HG03097 (cell line): Measurements from ENCODE around the gene RFX7.

Experiments
- ATAC-seq: cut with Tn5 transposase; IDR thresholded peaks from one replicate; pipeline ENCODE4 v1.9.1; 2021; ENCODE audit not compliant: unreplicated experiment, low FRiP score

The RFX7 gene

DNA sequence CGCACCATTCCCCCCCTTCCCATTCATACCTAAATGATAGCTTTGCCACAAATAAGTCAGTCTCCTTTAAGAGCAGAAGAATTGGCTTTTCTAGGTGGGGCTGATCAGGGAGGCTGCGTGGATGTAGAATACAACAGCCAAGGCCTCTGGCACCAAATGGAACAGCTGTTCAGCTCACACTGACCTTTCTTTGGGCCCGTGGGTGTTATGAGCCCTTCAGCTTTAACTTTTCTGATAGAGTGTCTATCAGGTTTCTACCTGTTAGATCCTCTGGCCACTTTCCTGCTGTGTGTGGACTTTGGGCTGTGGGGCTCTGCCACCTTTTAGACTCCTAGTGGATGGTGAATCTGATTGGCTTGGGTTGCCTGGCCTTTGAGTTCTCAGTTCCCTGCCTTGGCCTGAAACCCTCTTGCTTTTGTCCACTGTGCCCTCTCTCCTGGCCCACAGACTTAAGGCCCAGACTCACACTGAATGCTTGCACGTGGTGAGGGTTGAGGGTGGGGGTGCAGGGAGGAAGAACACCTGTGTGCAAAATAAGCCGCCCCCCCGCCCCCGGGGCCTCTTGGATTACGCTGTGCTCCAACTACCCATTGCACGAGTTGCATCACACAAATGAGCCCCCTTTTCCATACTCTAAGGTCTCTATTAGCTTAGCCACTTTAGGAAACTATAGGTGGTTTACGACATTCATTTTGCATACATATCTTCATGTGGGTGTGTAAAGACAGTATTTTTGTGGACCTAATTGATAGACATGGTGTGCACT lies 1.3 kb upstream of the RFX7 start:
- no peak for ATAC-seq

DNA sequence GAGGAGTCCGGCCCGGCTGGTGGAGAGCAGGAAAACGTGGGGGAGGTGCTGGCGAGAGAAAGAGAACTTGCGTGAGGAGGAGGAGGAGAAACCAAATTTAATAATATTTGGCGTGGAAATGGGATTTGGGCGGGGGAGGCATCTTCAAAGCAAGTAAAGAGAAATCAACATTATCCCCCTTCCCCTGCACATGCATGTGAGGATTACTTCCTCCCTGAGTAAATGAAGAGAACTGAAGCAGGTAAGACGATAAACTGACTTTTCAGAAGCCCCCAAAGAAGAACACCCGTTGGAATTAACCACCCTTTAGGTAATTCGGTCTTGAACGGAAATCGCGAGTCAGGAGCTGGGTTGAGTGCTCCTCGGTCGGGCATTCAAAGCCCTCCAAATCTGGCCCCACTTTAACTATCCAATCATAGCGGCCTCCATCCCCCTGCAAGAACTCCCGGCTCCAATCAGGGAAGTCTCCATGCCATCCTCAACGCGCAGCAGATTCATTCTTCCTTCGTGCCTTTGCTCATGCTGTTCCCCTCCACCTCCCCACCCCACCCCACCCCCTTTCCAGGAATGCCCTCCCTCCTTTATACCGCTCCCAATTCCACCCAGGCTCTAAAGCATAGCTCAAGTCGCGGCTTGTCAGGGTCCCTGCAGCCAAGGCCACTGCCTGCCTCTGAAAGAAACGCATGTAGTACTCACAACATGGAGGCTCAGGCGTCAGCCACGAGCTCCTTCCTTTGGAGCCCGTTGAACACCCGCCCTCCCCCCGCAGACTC lies 545 bp upstream of the RFX7 start:
- ATAC-seq, result no peak

DNA sequence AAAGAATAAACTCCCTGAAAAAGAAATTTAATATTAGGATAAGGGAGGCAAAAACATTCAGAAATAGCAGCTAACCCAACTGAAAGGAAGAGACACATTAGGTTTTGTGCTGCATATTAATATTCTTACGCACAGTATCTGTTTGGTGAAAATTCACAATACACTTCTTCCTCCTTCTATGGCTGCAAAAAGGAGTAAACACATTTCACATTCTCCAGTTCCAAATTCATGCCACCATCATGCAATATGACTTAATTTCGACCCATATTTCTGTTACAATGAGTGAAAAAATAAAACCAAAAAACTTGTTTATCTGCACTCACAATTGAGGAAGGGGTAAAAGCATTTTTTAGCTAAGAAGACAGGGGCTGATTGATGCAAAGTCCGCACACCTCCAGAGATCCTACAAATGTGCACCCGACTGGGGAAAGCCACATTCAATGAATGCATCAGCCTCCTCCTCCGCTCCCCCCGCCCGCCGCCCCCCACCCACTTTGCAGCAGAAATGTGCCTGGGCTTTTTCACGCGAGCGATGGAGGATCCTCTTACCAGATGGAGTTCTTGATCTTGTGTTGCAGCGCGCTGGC lies 1.0 kb downstream of the RFX7 start:
- ATAC-seq, result no peak

DNA sequence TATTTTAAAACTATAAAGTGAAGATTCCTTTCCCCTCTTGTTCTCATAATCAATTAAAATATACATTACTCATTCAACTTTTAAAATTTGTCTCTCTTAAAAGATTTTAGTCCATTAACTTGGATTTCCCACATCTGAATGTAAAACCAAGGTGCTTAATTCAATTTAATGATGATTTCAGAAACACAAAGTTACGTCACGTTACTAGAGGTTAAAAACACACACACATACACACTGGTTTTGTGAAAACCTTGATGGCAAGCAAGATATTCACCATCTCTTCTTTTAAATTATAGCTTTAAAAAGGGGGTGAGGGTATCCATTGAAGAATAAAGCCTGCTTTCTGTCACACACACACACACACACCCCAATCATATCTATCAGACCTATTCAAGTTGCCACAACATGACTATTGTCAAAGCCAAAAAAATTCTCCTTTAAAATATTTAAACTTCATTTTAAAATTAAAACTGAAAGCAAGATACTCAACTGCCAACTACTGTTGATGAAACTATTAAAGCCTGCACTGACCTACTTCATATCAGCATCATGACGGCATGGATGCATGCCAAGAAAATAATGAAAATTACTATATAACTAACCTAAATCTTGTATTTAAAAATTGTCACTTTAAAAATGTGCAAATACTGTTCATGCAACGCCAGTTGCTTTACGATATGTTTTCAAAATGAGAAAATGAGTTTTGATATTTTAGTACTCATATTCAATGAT lies 2.1 kb downstream of the RFX7 start:
- ATAC-seq, result no peak

DNA sequence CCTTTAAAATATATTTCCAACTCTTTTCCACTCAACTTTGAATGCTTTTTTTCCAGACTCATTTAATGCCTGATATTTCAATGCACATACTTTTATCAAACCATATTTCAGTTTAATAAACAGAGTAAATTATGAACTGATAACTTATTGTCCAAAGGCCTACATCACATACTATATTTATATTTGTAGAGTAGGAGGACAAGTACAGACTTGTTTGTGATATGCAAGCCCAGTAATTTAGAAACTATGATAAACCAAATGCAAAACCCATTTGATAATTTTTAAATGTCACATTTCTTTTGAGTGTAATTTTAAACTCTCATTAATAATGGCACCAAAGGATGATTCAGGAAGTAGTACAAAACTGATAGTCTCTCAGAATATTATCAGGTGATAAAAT lies 3.3 kb downstream of the RFX7 start:
- ATAC-seq, result no peak

DNA sequence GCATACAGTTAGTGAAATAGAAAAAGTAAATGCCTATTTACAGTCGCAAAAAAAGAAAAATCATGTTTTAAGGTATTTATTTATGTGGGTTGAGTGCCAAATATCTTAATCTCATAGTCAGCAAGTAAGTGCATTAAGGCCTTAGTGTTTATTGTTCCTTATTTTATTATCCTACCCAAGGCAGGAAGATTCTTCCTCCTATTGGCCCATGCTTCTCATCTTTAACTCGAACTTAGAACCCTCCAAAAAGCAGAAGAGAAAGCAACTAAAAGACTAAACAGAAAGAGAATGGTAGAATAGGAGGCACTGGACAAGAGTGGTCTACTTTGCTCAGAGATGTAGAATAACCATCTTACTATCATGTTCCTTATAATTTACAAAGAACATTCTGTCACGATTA lies 7.5 kb downstream of the RFX7 start:
- no peak for ATAC-seq

DNA sequence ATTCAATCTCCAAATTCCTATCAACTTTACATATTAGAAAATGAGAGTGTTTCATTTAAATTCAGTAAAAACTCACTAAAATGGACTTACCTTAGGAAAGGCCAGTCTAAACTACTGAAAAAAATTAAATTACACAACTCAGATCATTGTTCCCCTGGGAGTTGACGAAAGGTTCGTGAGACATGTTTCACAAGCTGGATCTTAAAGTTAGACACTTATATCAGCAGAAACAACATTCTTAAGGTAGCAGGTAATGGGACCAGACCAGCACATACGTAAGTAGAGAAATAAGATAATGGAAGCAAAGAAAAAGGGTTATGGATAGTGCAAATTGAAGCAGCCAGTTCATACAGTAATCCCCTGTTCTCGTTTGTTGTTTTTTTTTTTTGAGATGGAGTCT lies 8.9 kb downstream of the RFX7 start:
- ATAC-seq, result no peak

DNA sequence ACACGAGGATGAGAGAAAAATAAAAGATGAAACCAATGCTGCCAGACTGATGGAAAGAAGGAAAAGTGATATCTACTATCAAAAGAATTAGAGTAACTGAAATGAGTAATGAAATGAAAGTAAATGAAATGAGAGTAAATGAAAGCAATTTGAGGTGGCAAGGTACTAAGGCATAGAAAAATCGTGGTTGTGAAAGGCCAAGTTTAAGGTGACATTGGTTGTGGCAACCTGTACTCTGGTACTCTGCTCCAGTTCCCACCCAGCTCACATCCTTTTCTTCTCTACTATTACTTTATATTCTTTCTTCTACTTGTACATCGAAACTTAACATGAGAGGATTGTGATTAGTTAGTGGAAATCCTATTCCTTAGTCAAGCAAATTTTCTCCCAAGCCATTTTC lies 10.1 kb downstream of the RFX7 start:
- no peak for ATAC-seq

DNA sequence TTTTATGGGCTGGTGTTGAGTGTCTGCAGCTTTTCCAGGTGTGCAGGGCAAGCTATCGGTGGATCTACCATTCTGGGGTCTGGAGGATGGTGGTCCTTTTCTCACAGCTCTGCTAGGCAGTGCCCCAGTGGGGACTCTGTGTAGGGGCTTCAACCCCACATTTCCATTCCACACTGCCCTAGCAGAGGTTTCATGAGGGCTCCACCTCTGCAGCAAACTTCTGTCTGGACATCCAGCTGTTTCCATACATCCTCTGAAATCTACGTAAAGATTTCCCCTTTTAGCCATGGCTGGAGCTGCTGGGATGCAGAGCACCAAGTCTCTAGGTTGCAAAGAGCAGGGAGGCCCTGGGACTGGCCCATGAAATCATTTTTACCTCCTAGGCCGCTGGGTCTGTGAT lies 11.6 kb downstream of the RFX7 start:
- ATAC-seq, result no peak

DNA sequence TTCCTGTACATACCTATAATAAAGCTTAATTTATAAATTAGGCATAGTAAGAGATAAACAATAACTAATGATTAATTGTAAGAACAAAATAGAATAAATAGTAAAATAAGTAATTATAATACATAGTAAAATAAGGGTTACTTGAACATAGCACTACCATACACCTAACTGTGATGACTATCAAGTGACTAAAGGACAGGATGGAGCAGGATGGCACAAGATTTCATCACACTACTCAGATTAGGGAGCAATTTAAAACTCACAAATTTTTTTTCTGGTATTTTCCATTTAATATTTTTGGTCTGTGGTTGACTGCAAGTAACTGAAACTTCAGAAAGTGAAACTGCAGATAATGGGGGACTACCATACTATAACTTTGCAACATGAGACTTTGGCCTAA lies 14.8 kb downstream of the RFX7 start:
- ATAC-seq, result no peak

DNA sequence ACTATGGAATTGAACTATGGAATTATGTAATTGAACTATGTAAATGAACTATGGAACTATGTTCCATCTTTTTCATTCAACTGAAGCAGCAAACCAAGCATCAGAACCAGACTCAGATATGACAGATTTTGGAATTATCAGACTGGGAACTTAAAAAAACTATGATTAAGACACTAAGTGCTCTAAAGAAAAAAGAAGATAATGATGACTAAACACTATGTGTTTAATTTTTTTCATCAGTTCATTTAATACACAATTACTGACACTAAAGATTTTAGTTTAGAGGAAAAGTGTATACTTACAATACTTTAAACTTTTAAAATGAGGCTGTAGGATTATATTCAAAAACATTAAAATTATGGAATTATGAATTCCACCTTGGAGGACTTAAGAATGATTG lies 15.3 kb downstream of the RFX7 start:
- ATAC-seq, result no peak

DNA sequence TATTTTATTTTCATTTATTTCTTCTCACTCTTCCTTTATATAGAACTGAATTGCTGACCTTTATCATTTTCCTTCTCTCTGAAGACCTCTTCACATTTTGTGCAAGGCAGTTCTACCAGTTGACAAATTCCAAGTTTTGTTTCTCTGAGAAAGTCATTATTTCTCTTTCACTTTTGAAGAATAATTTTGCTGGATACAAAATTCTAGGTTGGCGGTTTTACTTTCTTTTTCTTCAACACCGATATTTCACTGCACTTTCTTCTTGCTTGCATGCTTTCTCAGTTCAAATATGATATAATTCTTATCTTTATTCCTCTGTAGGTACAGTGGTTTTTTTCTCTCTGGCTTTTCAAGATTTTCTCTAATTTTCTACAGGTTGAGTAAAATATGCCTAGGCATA lies 15.9 kb downstream of the RFX7 start:
- no peak for ATAC-seq

DNA sequence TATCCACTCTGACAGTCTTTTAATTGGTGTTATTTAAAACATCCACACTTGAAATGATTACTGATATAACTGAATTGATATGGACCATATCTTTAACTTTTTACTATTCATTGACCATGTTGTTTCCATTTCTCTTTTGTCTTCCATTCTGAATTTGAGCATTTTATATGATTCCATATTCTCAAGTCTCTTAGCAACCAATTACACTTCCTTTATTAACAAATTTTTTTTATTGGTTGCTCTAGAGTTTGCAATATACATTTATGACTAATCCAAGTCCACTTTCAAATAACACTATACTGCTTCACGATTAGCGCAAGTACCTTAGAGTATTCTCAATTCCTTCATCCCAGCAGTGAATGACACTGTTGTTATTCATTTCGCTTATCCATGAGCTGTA lies 16.4 kb downstream of the RFX7 start:
- no peak for ATAC-seq

DNA sequence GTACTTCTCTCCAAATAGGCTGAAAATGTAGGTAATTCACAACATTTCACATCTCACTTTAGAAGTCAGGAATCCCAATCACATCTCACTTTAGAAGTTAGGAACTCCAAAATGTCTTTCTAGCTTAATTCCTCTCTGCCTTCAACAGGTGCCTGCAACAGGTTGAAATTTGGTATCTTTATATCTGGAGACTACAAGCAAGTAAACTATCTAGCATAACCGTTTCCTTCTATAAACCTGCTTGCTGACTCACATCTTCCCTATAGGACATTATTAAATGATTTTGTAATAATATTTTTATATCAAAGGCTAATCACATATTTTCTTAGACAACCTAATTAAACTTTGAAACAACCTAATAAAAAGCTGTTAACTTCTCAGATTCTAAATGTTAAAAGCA lies 18.2 kb downstream of the RFX7 start:
- ATAC-seq, result no peak

DNA sequence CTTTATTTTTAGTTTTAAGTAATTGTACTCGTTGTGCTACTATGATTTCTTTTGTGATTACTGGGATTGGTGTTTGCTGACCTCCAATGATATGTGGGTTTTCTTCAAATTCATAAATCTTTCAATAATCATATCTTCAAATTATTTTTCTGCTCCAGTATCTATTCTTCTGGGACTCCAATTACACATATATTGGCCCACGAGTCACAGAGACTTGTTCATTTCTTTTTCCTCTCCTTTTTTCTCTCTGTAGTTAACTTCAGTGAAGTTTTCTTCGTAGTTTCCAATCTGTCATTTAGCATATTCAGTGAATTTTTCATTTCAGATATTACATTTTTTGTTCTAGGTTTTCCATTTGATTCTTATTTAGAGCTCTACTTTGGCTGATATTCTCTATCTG lies 21.4 kb downstream of the RFX7 start:
- no peak for ATAC-seq

DNA sequence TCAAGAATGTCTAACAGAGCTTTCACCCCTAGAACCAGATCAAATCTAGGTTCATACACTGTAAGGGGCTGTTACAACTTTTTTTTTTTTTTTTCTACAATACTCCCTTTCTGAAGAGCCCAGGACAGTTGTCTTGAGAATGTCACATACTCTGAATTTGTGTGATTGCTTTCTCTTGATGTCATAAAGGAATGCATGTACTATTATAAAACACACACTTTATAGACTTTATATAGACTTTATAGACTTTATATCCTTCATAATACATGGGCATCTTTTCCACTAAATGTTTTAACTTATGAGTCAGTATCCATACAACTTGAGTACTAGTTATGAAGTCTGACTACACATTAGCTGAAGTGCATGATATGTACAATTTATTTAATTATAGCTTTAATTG lies 26.3 kb downstream of the RFX7 start:
- ATAC-seq, result no peak

DNA sequence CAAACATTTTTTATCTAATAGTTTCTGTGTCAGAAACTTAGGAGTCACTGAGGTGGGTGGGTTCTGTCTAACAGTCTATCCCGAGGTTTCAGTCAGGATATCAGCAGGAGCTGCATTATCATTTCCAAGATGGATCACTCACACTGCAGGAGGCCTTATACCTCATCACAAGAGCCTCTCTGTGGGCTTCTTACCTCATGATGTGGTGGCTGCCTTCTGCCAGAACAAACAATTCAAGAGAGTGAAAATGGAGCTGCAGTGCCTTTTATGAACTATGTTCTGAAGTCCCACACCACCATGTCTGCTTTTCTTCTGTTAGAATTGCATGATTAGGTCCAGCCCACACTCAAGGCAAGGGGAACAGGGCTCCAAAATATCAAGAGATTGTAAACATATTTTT lies 27.9 kb downstream of the RFX7 start:
- ATAC-seq, result no peak

DNA sequence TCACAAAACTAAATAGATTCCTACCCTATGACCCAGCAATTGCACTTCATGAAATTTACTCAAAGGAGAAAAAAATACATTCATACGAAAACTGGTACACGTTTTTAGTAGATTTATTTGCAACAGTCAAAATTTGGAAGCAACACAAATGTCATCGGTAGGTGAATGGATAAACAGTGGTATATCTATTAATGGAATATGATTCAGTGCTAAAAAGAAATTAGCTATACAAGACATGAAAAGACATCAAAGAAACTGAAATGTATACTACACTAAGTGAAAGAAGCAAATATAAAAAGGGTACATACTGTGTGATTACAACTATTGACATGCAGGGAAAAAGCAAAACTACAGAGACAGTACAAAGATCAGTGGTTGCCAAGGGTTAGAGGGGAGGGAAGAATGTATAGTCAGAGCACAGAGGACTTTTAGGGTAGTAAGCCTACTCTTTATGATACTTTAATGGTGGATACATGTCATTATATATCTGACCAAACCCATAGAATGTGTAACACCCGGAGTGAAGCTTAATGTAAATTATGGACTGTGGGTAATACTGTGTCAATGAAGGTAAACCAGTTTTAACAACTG lies 31.6 kb downstream of the RFX7 start:
- no peak for ATAC-seq

DNA sequence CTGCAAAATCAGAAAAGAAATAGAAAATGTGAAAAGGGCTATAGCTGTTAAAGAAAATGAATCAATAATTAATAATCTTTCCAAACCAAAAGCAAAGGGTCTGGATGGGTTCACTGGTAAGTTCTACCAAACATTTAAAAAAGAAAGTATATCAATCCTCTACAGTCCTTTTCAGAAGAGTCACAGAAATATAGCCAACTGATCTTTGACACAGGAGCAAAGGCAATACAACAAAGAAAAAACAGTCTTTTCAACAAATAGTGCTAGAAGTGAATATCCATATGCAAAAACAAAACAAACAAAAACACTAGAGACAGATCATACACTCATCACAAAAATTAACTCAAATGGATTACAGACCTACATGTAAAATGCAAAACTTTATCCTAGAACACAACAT lies 32.6 kb downstream of the RFX7 start:
- ATAC-seq, result no peak

DNA sequence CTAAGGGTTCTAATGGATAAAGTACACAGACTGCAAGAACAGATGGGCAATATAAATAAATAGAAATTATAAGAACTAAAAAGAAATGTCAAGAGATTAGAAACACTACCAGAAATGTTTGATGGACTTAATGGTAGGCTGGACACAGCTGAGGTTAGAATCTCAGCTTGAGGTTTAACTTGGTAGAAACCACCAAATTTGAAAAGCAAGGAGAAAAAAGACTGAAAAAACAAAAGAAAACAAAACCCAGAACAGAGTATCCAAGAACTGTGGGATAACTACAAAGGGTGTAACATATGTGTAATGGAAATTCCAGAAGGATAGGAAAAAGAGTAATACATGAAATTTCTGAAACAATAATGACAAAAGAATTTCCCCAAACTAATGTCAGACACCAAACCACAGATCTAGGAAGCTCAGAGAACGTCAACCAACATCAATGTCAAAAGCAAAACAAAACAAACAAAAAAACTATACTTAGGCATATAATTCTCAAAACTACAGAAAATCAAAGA lies 35.0 kb downstream of the RFX7 start:
- ATAC-seq, result no peak

DNA sequence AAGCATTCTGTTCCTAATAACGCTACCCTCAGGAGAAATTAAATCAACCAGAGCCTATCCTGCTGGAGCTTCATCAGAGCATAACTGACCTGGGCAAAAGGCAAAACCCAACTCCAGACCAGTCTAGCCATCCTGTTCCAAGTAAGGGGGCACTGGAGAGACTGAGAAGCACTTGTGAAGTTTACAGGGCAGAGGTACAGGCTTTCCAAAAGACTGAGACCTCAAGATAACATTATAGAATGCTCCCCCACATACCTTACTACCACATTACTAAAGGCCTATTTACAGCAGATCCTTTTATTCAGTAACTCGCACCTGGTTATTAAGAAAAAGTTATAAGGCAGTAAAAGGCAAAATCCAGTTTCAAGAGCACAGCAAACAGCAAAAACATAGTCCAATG lies 35.5 kb downstream of the RFX7 start:
- ATAC-seq, result no peak
